HG02571 (cell line): ENCODE data around the gene TASP1.
"Not testable (repeated sequence)": the region's sequence is repeated elsewhere in the genome, so short reads cannot be mapped to it uniquely, and the experiment has no call there.

Experiments used
- ATAC-seq: cut with Tn5 transposase; IDR thresholded peaks from one replicate; pipeline ENCODE4 v1.9.1; 2021; ENCODE audit warnings: mild to moderate bottlenecking, moderate library complexity; ENCODE audit not compliant: unreplicated experiment

TASP1 gene

DNA sequence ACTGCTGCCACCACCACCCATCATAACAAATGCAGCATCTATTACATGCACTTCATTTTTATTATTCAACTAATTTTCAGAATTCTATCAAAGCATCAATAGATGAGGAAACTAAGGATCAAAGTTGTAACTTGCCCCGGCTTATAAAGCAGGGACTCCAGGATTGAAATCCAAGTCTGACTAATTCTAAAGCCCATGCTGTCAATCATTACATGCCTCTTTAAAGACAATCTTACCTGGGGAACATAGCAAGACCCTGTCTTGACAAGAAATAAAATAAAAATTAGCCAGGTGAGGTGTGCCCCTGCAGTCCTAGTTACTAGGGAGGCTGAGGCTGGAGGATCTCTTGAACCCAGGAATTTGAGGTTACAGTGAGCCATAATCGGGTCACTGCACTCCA is 235.3 kb downstream of the TASP1 start:
- ATAC-seq: no peak

- ATAC-seq: no peak
Observed at GRCh38 chr20:13402986-13403385, 235.7 kb downstream of the TASP1 start.

DNA sequence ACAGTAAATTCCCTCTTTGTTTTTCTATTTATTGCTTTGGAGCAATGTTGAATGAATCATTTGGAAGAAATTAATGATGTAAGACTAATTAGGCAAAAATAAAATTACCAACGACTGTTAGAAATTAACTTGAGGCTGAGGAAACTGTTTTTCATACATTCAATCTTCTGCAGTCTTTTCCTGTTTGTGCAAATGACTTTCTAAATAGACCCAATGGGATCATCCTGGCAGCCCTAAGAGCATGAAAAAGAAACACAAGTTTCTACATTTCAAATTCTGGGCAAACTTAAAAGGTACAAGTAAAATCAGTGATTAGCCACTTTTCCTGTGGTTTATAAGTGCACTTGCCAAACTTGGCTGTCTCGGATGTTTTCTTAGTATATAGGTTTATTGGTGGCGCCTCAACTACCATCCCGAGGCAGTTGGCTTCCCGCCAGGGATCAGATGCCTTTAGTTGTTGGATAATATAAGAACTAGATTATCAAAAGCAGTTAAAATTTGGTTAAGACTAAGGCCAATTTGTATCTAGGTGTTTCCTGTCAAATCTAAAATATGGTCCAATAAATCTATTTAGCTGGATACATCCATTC is 236.5 kb downstream of the TASP1 start:
- no peak for ATAC-seq

DNA sequence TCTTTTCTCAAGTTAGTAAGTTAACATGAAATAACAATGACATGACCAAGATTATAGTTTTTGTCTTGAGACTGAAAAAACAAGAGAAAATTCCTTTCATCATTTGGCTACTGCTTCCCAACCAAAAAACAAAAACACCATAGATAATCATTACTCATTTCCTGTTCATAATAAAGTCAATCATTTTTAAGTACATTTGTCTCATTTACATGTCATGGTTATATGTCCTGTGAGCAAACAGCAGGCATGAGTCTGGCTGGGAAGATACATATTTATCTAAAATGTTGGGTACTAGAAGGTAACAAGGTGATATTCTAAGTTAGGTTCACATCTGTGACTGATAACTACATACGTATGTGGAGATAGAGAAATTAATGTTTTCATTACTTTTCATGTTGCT is 237.1 kb downstream of the TASP1 start:
- no peak for ATAC-seq

DNA sequence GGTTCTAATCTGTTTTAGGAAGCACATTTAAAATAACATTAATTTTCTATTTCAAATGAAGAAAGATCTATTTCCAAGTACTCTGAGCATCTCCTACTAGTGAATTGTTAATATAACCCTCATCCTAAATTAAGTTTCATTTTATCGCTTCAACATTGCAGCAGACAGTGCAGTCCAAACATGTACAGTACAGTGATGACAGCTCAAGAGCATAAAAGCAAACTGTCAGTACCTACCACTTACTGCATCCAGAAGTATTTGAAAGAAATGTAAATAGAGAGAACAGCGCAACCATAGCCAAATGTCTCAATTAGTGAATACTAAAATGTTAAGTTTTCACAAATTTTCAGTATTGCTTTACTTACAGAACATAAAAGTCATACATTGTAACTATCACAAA is 238.3 kb downstream of the TASP1 start:
- ATAC-seq: no peak

DNA sequence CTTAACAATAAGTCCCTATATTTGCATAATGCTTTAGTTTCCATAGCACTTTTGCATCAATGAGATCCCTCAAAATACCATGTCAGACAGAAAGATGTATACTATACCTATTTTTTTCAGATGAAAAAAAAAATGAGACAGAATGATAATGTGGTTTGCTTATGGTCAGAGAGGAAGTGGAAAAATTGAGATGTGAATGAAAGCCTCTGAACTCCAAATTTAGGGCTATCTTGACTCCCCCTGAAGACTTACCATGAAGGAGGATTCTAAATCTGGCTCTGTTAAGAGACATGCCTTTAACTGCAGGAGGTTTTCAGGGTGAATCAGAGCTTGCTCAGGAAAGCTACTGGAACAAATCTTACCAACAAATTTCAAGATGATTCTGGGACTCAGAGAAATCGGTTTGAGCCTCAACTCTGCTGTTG is 241.4 kb downstream of the TASP1 start:
- ATAC-seq: no peak

DNA sequence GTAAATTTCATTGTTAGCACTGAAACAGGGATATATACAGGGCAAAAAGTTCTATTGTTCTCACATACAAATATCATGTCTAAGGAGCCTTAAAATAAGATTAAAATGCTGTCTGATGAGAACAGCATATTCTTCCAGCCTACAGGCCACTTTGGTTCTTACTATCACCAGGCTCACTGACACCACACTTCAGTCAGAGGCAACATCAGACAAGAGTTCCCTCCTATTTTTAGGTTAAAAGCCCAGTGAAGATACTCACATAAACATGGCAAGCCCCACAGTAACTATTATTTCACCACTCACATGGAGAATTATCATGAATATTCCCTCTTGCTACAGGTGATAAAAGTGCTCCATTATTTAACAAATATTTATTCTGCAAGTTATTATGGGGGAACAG is 241.9 kb downstream of the TASP1 start:
- ATAC-seq: no peak

DNA sequence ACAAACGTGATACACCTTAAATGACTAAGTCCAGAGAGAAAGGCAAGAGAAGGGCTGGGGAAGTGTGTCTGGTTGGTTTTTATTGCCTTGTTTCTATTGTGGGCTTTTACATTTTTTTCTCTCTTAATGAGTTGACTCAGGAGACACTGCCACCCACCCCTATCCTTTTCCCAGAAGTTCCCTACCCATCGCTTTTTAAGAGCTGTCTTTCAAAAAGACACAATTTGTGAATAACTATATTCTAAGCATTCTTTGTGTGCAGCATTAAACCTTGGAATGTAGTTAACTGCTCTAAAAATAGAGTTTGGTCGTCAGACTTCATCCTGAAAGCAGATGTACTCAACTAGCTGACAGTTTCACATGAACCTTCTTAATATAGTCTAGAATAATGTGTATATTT is 242.7 kb downstream of the TASP1 start:
- no peak for ATAC-seq

- no peak for ATAC-seq
Observed at GRCh38 chr20:13395232-13395631, 243.5 kb downstream of the TASP1 start.

GRCh38 chr20:13392391-13392790 is 246.3 kb downstream of the TASP1 start:
- no peak for ATAC-seq

- no peak for ATAC-seq
Observed at GRCh38 chr20:13389115-13389514, 249.6 kb downstream of the TASP1 start.

DNA sequence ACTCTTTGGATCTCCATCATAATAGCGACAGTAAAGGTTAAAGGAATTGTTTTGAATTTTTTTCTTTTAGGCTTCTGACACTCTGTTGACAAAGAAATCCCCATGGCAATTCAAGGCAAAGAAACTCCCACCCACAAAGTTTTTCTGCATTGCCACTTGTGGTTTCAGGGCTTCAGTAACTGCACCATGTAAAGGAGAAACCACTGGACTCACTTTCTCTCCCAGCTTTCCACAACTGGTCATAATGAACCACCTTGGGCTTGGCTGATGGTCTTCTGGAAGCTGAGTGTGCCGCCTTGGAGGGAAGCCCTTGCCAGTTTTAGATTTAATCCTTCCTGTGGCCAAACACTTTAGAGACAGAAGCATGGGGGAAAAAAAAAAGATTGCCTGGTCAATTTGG is 254.6 kb downstream of the TASP1 start:
- no peak for ATAC-seq

- ATAC-seq: no peak
Observed at GRCh38 chr20:13382786-13383185, 255.9 kb downstream of the TASP1 start.

- not testable (repeated sequence) for ATAC-seq
Observed at GRCh38 chr20:13380497-13381229, 258.1 kb downstream of the TASP1 start.

DNA sequence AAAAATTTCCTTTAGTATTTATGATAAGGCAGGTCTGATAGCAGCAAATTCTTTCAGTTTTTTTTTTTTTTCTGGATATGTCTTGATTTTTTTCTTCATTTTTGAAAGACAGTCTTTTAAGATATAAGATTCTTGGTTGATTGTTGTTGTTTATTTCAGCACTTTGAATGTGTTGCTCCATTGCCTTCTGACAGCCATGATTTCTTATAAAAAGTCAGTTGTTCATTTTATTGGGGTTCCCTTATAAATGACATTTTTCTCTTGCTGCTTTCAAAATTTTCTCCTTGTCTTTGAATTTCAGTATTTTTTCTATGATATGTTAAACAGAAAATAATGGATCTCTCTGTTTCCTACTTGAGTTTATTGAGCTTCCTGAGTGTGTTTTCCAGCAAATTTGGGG is 265.3 kb downstream of the TASP1 start:
- no peak for ATAC-seq

DNA sequence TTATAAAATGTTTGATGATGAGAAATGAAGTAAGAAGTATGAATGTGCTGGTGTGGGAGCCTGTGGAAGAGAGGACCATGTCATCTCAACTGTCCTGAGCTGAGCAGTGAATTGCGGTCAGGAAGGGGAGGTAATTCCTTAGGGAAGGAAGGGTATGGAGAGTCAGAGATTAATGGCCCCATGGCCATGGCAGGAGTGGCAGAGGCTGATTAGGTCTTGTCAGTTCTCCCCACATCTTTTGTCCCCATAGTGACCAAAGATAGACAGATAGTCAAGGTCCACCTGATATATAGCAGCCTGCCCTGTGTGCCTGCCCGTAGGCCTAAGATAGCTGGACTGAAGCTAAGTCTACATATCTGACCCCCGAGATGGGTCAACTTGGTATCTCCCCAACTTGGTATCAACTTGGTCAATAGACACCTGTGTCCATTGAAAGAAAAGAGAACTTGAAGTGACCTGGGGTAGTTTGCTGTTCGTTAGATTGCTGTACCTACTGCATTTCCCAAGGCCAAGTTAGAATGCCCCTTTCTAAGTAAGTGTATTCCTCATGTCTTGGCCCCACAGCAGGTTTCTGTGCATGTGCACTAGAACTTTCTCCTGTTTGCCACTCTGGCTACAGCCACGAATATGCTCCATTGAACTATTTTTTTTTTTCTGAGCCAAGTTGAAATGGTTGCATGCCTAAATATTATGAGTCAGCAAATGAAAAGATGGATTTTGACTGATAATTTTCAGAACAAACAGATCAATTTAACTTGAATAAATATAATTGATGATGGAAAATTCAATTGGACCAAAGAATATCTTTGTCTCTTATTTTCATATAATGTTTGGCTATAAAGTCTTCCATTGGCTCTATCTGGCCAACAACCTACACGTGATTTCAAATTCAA is 274.2 kb downstream of the TASP1 start:
- no peak for ATAC-seq

DNA sequence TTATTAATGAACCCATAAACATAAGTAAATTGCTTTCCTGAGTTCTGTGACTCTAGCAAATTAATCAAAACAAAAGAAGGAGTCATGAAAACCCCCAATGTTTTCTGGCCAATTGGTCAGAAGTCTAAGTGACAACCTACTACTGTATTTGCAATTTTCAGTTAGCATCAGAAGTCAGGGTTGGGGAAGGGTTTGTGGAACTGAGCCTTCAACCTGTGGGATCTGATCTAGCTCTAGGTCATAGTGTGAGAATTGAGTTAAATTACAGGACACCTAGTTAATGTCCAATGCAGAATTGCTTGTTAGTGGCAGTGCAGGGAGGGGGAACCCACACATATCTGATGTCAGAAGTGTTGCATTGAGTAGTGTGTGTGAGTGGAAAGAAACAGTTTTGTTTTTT is 275.3 kb downstream of the TASP1 start:
- ATAC-seq: no peak

GRCh38 chr20:13362165-13362564 is 276.6 kb downstream of the TASP1 start:
- not testable (repeated sequence) for ATAC-seq

DNA sequence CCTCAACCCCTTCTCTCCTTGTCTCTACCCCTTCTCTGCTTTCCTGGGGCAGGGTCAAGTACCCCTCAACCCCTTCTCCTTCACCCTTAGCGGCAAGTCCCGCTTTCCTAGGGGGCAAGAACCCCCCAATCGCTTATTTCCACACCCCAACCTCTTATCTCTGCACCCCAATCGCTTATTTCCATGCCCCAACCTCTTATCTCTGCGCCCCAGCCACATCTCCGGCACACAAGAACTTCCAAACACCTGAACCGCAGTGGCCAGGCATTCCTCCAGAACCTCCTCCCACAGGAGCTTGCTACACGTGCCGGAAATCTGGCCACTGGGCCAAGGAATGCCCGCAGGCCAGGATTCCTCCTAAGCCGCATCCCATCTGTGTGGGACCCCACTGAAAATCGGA is 279.8 kb downstream of the TASP1 start:
- ATAC-seq: not testable (repeated sequence)

- ATAC-seq: not testable (repeated sequence)
Observed at GRCh38 chr20:13357782-13358181, 280.9 kb downstream of the TASP1 start.

GRCh38 chr20:13356591-13356990 is 282.1 kb downstream of the TASP1 start:
- no peak for ATAC-seq
